ENCODE measurements around the gene CHD6.

The CHD6 gene

DNA sequence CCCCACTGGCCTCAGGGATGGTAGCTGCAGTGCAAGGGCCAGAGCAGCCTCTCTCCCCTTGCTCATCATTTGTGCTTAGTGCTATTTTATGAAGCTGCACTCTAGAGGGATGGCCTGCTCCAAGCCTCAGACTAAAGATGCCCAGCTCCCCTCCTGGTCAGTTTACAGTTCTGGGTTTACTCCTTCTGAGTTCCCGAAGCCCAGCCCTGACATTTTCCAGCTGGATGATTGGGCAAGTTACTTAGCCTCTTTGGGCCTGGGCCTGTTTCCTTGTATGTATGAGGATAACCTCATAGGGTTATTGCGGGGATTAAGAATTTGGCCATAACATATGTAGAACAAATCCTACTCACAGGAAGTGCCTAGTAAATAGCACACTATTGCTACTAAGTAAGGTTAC lies 219.8 kb downstream of the CHD6 start:
- no peak for DNase-seq (ENCODE audit: low read depth in 2 of 2)

DNA sequence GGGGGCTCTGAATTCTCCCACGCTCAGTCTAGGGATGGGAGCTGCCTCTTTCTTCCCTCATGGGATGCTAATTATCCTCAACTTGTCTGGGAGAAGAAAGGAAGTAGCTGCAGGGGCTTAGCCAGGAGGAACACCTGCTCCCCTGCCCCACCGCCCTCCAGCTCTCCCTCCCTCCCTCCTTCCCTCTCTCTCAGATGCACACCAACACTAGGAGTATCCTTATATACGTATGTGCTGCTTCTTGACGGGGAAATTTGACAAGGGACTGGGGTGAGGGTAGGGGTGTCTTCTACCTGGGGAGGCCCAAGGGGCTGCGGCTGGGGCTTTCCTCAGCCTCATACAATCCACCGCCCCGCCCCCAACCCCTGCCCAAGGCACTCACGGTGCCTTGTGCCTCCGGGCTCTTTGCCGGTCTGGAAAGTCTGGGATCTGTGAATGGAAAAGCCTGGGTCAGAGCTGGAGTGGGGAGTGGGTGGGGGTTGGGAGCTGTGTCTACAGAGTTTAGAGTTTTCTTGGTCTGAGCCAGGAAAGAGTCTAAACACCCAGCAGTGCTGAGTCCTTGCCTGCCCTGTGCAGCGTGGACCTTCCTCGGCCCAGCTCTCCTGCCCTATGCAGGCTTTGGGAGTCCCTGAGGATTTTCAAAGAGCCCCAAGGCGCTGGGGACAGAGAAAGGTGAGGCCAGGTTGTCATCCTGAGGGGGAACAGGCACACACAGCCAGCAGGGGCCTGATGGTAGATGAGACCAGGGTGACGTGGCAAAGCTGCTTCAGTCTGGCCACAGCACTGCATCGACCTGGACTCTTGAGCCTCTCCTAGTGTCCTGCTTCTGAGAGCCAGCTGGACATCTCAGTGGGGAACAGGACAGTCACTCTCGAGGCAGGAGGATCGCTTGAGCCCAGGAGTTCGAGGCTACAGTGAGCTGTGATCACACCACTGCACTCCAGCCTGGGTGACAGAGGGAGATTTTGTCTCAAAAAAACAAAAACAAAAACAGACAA lies 222.2 kb downstream of the CHD6 start:
- no peak for DNase-seq (ENCODE audit: low read depth in 2 of 2)

DNA sequence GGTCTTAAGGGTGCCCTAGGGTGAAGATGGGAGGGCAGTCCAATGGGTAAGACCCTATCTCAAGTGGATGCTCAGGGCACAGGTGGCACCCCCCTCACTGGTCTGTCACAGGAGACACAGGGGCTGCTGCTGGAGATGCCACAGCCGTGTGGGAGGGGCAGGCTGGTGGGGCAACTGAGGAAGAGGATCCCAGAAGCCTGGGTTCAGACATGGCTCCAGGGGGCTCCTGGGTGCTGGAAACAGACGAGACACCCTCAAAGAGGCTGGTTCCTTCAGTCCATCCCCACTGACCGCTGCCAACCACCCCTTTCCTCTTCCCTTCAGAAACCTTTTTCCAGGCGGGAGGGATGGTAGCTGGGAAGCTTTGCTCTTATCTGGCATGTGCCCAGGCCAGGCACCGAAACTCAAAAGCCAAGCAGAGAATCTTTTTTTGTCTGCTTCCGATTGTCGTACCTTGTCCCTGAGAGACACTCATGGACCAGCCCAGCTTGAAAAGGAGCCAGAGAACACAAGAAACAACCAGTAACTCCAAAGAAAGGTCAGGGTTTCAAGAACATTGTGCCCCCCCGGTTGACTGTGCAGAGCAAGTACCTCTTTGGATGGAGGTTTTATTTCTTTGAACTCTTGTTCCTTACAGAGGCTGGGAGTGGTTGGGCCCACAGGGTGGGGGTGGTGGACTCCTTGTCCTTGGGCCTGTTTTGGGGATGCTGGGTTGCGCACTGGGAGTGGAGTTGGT lies 223.1 kb downstream of the CHD6 start:
- no peak for DNase-seq (ENCODE audit: low read depth in 2 of 2)

DNA sequence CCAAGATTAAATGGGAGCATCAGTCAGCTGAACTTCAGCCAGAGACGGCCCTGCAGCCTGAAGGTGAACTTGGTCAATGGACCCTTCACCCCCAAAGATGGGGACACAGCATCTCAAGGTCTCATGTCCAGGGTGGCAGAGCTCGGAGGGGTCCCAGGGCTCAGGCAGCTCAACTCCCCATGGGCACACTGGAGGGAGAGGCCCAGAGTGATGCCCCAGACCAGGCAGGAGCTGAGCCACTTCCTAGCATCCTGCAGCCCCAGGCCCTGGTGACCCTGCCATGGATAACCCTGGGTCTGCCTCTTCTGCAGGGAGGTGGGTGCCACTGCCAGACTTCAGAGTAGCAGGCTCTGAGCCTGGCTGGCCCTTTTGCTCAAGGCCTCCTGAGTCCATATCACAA lies 224.1 kb downstream of the CHD6 start:
- DNase-seq (ENCODE audit: low read depth in 2 of 2): no peak

DNA sequence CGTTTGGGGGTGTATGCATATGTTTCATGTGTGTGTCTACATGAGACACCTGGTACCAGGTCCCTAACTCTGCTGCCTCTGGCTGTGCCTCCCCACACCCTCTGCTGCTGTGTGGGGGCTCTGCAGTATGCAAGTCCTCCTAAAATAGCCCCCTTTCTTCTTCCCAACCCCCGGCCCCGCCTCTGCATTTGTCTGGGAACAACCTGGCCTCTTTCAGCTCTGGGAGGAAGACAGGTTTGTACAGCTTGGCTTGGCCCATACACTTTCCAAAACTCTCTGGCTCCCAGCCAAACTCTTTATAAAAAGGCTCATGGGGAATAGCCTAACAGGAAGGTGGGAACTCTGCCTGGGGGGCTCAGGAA lies 224.5 kb downstream of the CHD6 start:
- no peak for DNase-seq (ENCODE audit: low read depth in 2 of 2)

DNA sequence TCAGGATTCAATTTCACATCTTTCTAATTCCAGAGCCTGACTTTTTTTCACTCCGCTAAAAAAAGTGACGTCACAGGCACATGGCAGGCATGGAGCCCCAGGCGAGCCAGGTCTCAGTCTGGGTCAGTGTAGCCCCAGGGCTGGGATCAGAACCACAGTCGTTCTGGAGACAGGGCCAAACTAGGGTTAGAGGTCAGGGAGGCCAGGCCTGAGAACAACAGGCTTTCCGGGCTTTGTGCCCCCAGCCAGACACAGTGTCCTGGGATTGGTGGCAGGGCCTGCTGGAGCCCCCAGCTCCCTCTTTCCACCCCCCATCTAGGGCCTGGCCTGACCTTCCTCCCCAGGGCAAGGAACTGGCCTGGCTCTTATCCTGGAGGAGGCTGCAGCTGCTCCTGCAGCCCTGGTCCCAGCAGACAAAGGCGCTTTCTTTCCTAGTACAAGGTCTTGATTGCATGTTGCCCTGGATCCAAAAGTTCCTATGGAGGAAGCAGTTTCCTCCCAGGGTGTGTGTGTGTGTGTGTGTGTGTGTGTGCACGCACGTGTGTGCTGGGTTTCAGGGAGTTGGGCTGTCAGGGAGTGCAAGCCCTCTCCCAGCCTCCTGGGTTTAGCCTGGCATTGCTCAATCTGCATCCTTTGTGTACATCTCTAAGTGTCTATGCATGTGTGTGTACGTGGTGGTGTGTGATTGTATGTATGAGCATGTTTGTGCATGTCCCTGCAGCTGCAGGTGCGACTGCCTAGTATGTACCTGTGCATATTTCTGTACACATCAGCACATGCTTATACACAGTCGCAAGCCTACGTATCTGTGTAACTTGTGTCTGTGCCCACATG lies 225.1 kb downstream of the CHD6 start:
- no peak for DNase-seq (ENCODE audit: low read depth in 2 of 2)

DNA sequence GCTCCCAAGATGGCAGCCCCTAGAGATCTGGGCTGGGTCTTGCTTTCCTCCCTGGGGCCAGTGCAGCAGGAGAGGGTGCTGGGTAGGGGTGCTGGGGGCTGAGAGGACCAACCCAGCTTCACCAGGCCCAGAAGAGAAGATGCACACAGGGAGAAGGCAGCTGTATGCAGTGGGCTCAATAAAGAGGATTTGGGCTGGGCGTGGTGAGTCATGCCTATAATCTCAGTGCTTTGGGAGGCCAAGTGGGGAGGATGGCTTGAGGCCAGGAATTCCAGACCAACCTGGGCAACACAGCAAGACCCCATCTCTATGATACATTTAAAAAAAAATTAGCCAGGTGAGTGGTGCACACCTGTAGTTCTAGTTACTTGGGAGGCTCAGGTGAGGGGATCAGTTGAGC lies 225.9 kb downstream of the CHD6 start:
- no peak for DNase-seq (ENCODE audit: low read depth in 2 of 2)

DNA sequence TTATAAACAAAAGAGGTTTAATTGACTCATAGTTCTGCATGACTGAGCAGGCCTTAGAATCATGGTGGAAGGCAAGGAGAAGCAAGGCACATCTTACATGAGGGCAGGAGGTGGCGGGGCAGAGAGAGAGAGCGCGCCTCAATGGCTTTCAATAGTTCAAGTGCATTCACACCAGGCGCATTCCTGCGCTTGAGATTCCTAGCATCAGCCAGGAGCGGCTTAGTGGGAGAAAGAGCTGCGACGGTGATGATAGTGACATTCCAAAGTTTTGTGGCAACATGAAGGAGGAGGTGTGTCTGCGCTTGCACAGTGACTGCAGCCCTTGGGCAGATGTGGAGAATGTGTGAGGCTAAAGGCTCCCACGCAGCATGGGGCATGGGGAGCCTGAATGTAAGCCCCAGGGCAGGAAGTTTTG lies 226.6 kb downstream of the CHD6 start:
- no peak for DNase-seq (ENCODE audit: low read depth in 2 of 2)

DNA sequence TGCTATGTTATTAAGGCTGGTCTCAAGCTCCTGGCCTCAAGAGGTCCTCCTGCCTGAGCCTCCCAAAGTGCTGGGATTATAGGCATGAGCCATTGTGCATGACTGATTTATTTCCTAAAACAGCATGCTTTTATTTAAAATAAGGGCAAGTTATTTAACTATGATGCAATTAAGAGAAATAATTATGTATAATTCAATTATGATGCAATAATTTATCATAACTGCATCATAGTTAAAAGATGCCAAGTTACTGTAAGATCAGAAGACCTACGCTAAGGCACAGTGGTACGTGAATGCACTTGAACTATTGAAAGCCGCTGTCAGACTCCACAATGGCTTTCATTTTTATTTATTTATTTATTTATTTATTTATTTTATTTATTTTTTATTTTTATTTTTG lies 227.3 kb downstream of the CHD6 start:
- no peak for DNase-seq (ENCODE audit: low read depth in 2 of 2)

DNA sequence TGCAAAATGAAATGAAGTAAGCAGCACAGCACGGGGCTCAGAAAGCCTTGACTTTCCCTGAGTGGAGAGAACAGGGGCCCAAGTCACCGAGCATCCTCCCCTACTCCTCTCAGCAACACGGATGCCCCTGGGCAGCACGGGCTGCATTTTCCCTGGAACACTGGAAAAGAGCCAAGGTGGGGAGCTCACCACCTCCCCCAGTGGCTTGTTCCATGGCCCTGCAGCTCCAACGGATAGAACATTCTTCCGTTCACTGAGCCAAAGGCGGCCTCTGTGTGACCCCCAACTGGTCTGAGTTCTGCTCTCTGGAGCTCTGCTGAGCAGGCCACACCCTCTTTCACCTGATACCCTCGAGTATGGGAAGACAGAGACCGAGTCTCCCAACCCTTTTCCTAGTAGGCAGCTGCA lies 230.7 kb downstream of the CHD6 start:
- no peak for DNase-seq (ENCODE audit: low read depth in 2 of 2)

DNA sequence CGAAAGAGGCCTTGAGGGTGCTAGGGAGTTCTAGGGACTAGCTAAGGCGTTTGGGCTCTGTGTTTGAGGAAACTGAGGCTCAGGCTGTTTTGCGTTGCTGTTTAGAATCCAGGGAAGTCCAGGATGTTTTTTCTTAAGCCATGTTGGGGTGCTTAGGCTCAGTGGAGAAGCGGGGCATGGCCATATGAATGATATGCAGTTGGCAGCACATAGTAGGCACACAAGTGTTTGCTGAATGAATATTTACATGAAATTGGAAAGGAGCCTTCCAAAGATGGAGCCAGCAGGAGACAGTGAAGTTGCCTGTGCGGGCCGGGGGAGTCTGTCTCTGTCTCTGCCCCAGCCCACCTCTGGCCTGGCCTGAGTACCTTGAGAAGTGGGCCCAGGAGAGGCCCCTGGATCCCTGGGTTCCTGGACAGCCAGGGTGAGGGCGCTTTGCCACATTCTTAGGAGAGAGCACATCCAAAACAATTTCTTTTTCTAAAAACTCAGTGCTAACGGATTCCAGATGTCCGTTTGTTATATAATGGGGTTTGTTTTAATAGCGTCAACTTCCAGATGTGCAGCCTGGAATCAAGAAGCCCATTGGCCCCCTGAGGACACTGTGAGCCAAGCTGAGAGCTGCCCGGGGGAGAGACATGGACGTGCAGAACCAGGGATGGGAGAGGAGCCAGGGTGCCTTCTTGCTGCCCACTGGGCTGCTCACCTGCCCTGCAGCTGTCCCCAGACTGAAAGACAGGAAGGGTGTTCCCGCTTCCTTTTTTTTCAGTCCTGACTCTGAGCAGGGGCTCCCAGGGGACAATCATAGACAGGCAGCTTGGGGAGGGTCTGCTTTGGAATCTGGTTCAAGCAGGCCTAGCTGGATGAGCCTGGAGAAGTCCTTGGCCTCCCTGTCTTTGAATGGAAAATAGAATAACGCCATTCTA lies 231.4 kb downstream of the CHD6 start:
- no peak for DNase-seq (ENCODE audit: low read depth in 2 of 2)

DNA sequence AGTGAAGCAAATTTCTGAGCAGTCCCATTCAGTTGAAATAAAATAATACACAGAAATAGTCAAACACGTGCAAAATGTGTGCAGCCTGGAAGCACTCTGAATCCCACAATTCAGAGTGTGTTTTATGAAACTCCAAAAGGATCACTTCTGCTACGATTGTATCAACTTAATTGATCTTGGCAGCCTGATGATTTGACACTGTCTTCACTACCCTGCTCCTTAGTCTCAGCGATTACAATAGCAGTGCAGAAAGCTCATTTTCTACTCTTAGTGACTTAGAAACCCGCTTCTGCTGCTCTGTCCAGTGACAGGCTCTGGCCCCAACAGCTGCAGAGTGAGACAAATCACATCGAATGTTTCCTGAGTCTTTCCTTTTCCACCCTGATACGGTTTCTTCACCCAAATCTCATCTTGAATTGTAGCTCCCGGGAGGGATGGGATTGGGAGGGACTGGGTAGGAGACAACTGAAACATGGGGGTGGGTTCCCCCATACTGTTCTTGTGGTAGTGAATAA lies 235.3 kb downstream of the CHD6 start:
- DNase-seq (ENCODE audit: low read depth in 2 of 2): no peak

DNA sequence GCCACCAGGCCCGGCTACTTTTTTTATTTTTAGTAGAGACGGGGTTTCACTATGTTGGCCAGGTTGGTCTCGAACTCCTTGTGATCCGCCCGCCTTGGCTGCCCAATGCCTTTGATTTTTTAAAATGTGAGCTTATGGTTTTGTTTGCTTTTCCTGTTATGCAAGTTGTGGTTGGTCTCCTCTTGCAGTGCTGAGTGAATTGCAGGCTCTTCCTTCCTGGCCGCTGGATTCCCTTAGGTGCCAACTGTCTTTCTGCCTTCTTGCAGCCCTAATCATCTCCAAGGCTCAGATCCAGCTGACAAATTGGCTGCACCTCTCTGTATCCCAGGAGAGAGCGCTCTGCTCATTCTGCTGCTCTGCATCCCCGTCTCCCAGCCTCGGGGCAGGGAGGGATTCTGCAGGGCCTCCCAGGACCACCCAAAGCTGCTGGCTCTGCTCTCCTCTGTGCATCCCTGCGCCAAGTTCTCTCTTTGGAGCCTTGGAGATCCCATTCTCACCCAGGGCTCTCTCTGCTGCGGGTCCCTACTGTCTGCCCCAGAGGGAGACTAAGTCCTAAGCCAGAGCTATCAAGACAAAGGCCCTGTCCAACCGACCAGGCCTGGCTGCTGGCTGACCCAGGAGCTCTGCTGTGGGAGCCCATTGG lies 237.5 kb downstream of the CHD6 start:
- DNase-seq (ENCODE audit: low read depth in 2 of 2): no peak

DNA sequence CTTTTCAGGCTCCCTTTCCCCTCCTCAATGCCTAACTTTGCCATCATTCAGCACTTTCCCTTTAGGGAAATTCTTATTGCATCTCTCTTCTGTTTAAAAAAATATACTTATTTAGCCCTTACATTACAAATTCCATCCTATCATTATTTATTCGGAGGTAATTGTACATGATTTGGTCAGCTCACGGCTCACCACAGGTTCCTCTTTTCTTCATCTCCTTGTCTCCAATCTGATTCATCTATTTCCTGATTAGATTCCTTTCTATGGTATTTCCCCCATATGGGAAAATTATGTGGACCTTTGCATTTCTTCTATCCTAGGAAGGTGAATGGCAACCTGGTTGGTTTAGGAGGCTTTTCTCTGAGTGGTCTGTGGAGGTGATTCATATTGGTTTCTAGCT lies 238.6 kb downstream of the CHD6 start:
- DNase-seq (ENCODE audit: low read depth in 2 of 2): no peak

DNA sequence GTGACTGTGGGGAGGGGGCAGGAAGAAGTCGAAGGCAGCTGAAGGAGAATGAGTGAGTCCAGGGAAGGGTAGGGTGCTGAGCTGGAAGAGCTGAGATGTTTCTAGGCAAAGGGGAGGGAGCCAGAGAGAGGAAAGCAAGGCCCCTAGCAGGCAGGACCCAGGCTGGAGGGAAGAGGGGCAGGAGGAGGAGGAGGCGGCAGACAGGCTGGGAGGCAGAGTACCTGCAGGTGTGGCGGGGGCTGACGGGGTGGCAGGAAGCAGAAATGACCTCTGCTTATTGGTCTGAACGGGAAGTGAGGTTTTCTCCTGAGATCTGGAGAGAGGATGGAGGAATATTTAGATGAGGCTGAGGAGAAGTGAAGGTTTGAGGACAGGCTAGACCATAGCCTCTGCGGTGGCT lies 240.9 kb downstream of the CHD6 start:
- no peak for DNase-seq (ENCODE audit: low read depth in 2 of 2)

DNA sequence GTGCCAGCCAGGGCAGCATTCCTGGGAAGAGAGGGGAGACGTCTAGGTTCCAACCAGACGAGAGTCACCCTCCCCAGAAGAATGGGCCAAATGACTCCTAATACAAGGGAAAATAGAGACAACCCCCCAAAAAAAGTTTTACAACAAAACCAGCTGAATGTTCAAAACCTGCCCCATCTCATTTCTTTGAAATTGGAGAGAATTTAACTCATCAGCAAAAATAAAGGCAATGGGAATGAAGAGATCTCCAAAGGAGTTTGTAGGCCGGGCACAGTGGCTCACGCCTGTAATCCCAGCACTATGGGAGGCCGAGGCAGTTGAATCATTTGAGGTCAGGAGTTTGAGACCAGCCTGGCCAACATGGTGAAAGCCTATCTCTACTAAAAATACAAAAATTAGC lies 241.8 kb downstream of the CHD6 start:
- DNase-seq (ENCODE audit: low read depth in 2 of 2): no peak

DNA sequence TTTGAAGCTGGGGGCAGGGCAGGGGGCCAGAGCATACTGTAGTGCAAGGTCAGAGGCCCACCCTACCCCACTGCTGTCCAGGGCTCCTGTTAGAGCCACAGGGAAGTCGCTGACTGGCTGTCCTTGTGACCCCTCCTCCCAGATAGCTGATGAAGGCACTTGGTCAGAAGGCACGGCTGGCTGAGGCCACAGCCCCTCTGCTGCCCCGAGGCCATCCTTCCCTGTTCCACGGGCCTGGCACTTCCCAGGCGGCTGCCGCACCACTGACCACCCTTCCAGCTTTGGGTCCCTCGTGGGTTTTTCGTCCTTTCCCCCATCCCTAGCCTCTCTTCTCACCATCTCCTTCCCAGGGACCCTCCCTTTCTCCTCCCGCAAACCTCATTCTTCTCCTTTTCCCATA lies 242.3 kb downstream of the CHD6 start:
- no peak for DNase-seq (ENCODE audit: low read depth in 2 of 2)

DNA sequence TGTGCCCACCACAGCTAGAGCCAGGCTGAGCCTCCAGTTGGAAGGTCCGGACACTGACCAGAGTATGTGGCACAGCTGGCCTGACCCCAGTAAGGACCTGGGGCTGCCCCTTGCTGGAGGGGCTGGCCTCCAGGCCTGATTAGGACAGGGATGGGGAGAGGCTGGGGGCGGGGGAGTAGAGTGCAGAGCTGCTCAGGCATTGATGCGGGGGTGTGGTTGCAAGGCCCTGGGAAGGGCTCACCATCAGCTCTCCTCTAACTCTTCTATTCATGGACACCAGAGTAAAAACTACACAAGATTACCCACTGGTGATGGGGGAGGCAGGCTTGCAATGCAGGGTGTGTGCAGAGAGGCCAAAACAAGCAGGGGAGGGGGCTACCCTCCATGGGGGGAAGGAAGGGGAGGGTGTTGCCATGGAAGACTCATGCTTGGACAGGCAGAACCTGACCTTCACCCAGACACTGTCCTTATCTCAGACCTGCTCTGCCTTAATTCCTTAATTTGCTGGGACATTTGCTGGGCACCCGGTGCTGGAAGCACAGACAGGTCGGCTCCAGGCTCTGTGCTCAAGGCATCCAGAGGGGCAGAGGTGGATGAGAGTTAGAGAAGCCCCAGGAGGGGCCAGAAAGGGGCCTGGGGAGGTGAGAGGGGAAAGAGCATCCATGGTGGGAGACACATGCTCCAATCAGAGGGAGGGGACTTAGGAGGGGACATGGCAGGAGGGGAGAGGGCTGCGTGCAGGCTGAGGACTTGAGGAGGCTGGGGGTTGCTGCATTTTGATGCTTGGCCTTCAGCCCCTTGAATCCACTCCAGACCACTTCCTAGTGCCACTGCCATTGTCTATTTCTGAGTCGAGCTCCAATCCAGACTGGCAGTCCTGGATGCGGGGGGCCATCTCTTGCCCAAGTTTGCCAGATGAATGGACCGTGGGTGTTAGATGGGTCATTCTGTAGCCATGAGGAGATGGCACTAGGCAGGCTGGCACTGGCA lies 244.0 kb downstream of the CHD6 start:
- DNase-seq (ENCODE audit: low read depth in 2 of 2): no peak

DNA sequence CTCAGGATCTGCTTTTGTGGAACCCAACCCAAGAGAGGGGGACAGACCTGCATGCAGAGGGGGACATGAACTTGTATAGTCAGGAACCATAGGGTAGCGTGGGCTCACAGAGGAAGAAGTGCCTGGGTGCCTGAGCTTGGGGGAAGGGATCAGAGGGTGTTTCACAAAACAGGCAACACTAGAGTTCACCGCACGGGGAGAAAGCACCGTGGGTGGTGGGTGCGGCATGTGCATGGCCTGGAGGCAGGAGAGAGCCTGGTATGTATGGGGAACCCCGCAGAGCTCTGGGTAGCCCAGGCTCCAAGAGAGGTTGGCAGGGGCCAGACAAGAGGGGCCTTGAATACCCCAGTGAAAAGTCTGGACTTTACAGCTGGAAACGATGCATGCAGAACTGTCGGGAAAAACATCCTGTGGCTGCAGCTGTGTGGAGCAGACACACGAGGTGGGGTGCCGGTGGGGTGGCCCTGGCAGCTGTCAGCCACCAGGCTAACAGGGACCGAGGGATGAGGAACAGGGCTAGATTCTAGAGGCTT lies 244.9 kb downstream of the CHD6 start:
- DNase-seq (ENCODE audit: low read depth in 2 of 2): no peak
